PC-9 (cell line): ENCODE data around the gene SLX9.

Source experiments
- EZH2 ChIP-seq: fragments of 200-600 bp; sonication (generic); IDR thresholded peaks from 2 replicates; pipeline ENCODE4 v1.8.0; 2017; ENCODE audit warnings: antibody characterized with exemption, low read depth
- TF ChIP-seq, protein P1 (sequence below): fragments of 200-600 bp; sonication (generic); conservative IDR thresholded peaks from 2 replicates; pipeline ENCODE4 v1.6.1; 2017; ENCODE audit warnings: mixed run types, antibody characterized with exemption, mild to moderate bottlenecking, moderate library complexity

DNA sequence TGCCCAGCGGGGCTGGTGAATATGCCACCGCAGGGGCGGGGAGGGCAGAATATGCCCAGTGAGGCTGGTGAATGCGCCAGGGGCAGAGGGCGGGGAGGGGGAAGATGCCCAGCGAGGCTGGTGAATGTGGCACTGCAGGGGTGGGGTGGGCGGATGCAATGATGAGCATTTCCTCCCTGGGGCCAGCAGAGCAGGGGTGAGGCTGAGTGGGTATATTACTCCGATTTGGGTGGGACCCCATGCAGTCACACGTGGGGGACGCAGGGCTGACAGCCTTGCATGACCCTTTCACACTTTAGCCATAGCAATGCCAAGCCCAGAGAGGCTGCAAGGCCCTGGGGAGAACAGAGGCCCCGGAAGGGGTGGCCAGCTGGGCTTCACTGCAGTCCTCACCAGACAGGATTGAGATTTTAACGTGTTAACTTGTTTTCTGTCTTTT is 9.3 kb upstream of the SLX9 start:
- TF ChIP-seq, protein P1, sequence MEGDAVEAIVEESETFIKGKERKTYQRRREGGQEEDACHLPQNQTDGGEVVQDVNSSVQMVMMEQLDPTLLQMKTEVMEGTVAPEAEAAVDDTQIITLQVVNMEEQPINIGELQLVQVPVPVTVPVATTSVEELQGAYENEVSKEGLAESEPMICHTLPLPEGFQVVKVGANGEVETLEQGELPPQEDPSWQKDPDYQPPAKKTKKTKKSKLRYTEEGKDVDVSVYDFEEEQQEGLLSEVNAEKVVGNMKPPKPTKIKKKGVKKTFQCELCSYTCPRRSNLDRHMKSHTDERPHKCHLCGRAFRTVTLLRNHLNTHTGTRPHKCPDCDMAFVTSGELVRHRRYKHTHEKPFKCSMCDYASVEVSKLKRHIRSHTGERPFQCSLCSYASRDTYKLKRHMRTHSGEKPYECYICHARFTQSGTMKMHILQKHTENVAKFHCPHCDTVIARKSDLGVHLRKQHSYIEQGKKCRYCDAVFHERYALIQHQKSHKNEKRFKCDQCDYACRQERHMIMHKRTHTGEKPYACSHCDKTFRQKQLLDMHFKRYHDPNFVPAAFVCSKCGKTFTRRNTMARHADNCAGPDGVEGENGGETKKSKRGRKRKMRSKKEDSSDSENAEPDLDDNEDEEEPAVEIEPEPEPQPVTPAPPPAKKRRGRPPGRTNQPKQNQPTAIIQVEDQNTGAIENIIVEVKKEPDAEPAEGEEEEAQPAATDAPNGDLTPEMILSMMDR, result no peak
- TF ChIP-seq EZH2, result no peak
